Measurements from ENCODE around the gene LRCOL1. TPM values are rescaled to one million over a fixed set of nuclear protein-coding genes. Genes with fewer than 3 reads are reported as not detected.

The LRCOL1 gene
- total and polyA plus RNA-seq, 10 of the 15 experiments (the other 5 are each of a cell fraction or from before 2014, with no cell fraction given): not detected

DNA sequence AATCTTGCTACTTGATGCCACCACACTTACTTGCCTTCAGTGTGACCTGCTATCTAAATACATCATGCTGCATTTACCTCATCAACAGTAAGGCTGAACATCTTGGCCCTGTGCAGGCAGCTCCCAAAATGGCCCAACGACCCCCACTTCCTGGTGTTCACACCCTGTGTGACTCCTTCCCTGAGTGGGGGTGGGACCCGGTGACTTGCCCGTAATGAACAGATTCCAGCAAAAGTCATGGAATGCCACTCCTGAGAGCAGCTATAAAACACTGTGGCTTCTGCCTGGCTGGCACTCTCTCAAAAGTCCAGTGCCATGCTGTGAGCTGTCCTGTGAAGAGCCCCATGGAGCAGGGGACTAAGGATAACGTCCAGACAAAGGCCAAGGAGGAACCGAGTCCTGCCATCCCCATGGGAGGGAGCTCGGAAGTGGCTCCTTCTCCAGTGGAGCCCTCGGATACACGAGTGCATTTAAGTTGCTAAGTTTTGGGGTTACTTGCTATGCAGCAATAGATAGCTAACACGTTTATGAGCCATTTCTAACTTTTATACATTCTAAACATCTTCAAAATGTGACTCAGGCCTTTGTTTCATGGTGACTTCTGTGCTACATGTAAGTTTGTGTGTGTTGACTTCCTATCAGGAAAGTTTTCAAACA lies 41.2 kb upstream of the LRCOL1 start (continued):
- TF ChIP-seq IRF4 (IDR thresholded peaks at IDR 0.05; ENCODE audit: low read depth, low read length): no peak

DNA sequence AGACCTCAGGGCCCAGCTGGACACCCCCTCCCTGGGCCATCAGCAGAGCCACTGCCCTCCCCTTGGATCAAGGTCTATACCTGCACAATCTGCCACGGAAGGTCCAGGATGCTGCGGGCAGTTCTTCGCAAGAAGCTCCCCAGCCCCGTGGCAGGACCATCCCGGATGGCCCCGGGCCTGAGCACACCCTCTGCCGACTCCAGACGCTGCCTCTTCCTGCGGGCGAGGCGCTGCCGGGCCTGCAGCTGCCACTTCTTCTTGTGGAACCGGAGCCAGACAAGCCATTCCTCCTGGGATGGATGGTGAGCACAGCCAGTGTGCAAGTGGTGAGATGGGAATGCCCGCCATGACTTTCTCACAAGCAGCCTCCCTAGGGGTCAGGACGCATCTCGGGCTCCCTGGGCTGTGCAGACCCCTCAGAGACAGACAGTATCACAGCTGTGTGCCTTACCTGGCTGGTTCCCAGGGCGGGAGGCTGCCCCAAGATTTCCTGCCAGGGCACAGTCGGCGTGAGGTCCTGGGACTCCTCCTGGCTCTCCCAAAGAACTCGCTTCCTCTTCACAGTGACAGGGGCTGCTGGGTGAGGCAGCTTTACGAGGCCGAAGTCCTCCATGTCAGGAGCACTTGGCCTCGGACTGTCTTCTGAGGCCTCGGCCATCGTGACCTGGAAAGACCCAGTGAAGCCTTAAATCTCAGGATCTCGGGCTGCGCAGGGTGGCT lies 39.0 kb upstream of the LRCOL1 start:
- no peak overlapping the region for H3K9ac ChIP-seq (ENCODE audit: control insufficient read depth, insufficient read depth, low read length)
- peaks cover 2 to 23% of the 10 kb centered on the region in 2 experiments for H3K36me3 ChIP-seq (ENCODE audit: control insufficient read depth in 2 of 2, insufficient read depth in 2 of 2, low read length in 1 of 2)
- H3K4me2 ChIP-seq (ENCODE audit: control insufficient read depth, insufficient read depth): no peak overlapping the region
- TF ChIP-seq POLR2A (IDR thresholded peaks at IDR 0.05; ENCODE audit: low read depth, low read length): peak; percentile 26; the same call in 1 of the 2 replicates
- TF ChIP-seq IKZF1 (conservative IDR thresholded peaks at IDR 0.05): no peak
- intact Hi-C loops (cut with micrococcal nuclease; ENCODE audit: unreplicated experiment) (no loop called here), in situ Hi-C loops (cut with MboI) (no loop called here)
- RAD21 ChIA-PET (ENCODE audit: unreplicated experiment): no interaction called here
- H3K4me3 ChIP-seq: no peak overlapping the region
- 95% methylated on average over 27 of the region's 27 CpGs for WGBS (ENCODE audit: insufficient coverage, insufficient replicate concordance, low lambda C conversion rate, missing lambda C conversion rate)
- H2AFZ ChIP-seq (ENCODE audit: control insufficient read depth, low read depth, low read length): no peak overlapping the region
- no peak for ATAC-seq
- DNase-seq (ENCODE audit: low read depth, low spot score): no peak
- FAIRE-seq: no peak
- no peaks in the 10 kb centered on the region for H3K9me3 ChIP-seq (replicated peaks; ENCODE audit: control insufficient read depth, insufficient read depth, low read length)
- CTCF ChIA-PET: no interaction called here
- H4K20me1 ChIP-seq (ENCODE audit: control insufficient read depth, insufficient read depth): no peaks in the 10 kb centered on the region
- no peaks in the 10 kb centered on the region for H3K79me2 ChIP-seq (ENCODE audit: control insufficient read depth, insufficient read depth, low read length)
- BruUV-seq (replicated peaks): no TSS peak
- no peak overlapping the region for H3K27ac ChIP-seq (ENCODE audit: control insufficient read depth, insufficient read depth)
- POLR2A ChIA-PET: no interaction called here
- no peaks in the 10 kb centered on the region for H3K4me1 ChIP-seq (ENCODE audit: control insufficient read depth, insufficient read depth, low read length)
- no peaks in the 10 kb centered on the region for H3K27me3 ChIP-seq (replicated peaks in 1 of 2; ENCODE audit: control insufficient read depth in 2 of 2, insufficient read depth in 2 of 2, low read length in 1 of 2)
- SMC1A ChIA-PET (ENCODE audit: uncharacterized antibody, unreplicated experiment): no interaction called here

DNA sequence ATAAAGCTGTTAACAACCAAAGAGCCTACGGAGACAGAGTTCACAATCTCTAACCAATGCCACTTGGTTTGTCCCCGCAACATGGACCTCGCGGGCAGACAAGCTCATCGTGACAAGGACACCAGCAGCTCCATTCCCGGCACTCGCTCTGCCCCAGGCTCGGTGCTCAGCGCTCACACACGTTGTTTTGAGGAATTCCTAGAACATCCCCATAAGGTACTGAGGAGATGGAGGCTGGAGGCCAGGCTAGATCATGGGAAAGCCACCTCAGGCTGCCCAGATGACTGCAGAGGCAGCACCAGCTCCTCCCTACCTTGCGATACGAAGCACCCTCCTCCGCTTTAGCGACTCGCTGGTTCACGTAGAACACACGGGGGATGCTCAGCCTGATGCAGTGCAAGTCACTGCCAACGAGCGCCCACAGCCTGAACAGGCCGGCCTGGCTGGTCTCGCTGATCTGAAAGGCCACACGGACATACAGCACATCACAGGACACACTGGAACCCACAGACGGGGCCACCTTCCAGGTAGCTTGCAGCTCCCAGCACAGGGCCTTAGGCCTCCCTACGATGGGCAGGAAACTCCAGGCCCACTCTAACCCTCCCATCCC lies 38.3 kb upstream of the LRCOL1 start:
- no peaks in the 10 kb centered on the region for H3K4me1 ChIP-seq (ENCODE audit: control insufficient read depth, insufficient read depth, low read length)
- WGBS (ENCODE audit: insufficient coverage, insufficient replicate concordance, low lambda C conversion rate, missing lambda C conversion rate): 97% methylated on average over 24 of the region's 24 CpGs
- H3K27ac ChIP-seq (ENCODE audit: control insufficient read depth, insufficient read depth): no peak overlapping the region
- RAD21 ChIA-PET (ENCODE audit: unreplicated experiment): no interaction called here
- CTCF ChIA-PET: no interaction called here
- no peak for FAIRE-seq
- no peak overlapping the region for H3K9ac ChIP-seq (ENCODE audit: control insufficient read depth, insufficient read depth, low read length)
- DNase-seq (ENCODE audit: low read depth, low spot score): no peak
- no peaks in the 10 kb centered on the region for H3K9me3 ChIP-seq (replicated peaks; ENCODE audit: control insufficient read depth, insufficient read depth, low read length)
- H3K79me2 ChIP-seq (ENCODE audit: control insufficient read depth, insufficient read depth, low read length): no peaks in the 10 kb centered on the region
- no peak overlapping the region for H3K4me3 ChIP-seq
- in situ Hi-C loops (cut with MboI): no loop called here
- TF ChIP-seq POLR2A (IDR thresholded peaks at IDR 0.05; ENCODE audit: low read depth, low read length) (peak; percentile 51; the same call in 1 of the 2 replicates), EZH2 (IDR thresholded peaks at IDR 0.05; ENCODE audit: borderline replicate concordance, control insufficient read depth, low read depth, low read length) (no peak)
- H2AFZ ChIP-seq (ENCODE audit: control insufficient read depth, low read depth, low read length): no peak overlapping the region
- intact Hi-C loops (cut with micrococcal nuclease; ENCODE audit: unreplicated experiment): no loop called here
- peaks cover 2 to 25% of the 10 kb centered on the region in 2 experiments for H3K36me3 ChIP-seq (ENCODE audit: control insufficient read depth in 2 of 2, insufficient read depth in 2 of 2, low read length in 1 of 2)
- POLR2A ChIA-PET: no interaction called here
- H3K27me3 ChIP-seq (replicated peaks in 1 of 2; ENCODE audit: control insufficient read depth in 2 of 2, insufficient read depth in 2 of 2, low read length in 1 of 2): no peaks in the 10 kb centered on the region
- no peak for ATAC-seq
- H4K20me1 ChIP-seq (ENCODE audit: control insufficient read depth, insufficient read depth): no peaks in the 10 kb centered on the region
- SMC1A ChIA-PET (ENCODE audit: uncharacterized antibody, unreplicated experiment): no interaction called here
- BruUV-seq (replicated peaks): no TSS peak
- no peak overlapping the region for H3K4me2 ChIP-seq (ENCODE audit: control insufficient read depth, insufficient read depth)
